ENCODE data around the gene FCGR1A.
"Not testable (repeated sequence)": the region's sequence is repeated elsewhere in the genome, so short reads cannot be mapped to it uniquely, and the experiment has no call there.

FCGR1A gene

GRCh38 chr1:149775510-149776147 is 6.9 kb upstream of the FCGR1A start:
- not testable (repeated sequence) for DNase-seq (ENCODE audit: extremely low read depth, low read depth)

GRCh38 chr1:149777084-149777483 is 5.4 kb upstream of the FCGR1A start:
- DNase-seq (ENCODE audit: extremely low read depth, low read depth) = not testable (repeated sequence)

- not testable (repeated sequence) for DNase-seq (ENCODE audit: extremely low read depth, low read depth)
Observed at GRCh38 chr1:149778313-149778712, 4.2 kb upstream of the FCGR1A start.

GRCh38 chr1:149781413-149781984 is 995 bp upstream of the FCGR1A start:
- not testable (repeated sequence) for DNase-seq (ENCODE audit: extremely low read depth, low read depth)

GRCh38 chr1:149783289-149783688 is 795 bp downstream of the FCGR1A start:
- DNase-seq (ENCODE audit: extremely low read depth, low read depth) = not testable (repeated sequence)

- not testable (repeated sequence) for DNase-seq (ENCODE audit: extremely low read depth, low read depth)
Observed at GRCh38 chr1:149783868-149784267, 1.4 kb downstream of the FCGR1A start.

- DNase-seq (ENCODE audit: extremely low read depth, low read depth) = not testable (repeated sequence)
Observed at GRCh38 chr1:149787688-149788451, 5.4 kb downstream of the FCGR1A start.

- not testable (repeated sequence) for DNase-seq (ENCODE audit: extremely low read depth, low read depth)
- TF ChIP-seq CTCF (IDR thresholded peaks at IDR 0.05; ENCODE audit: low read depth, low read length) = peak; percentile 24
Observed at GRCh38 chr1:149792502-149792901, 10.0 kb downstream of the FCGR1A start.

- peak; percentile 28 for TF ChIP-seq CTCF (IDR thresholded peaks at IDR 0.05; ENCODE audit: low read depth, low read length)
- DNase-seq (ENCODE audit: extremely low read depth, low read depth) = not testable (repeated sequence)
Observed at GRCh38 chr1:149792912-149793515, 10.5 kb downstream of the FCGR1A start.

- not testable (repeated sequence) for DNase-seq (ENCODE audit: extremely low read depth, low read depth)
Observed at GRCh38 chr1:149793885-149794284, 11.4 kb downstream of the FCGR1A start.

- not testable (repeated sequence) for DNase-seq (ENCODE audit: extremely low read depth, low read depth)
Observed at GRCh38 chr1:149801628-149802027, 19.1 kb downstream of the FCGR1A start.

GRCh38 chr1:149804417-149805080 is 22.1 kb downstream of the FCGR1A start:
- not testable (repeated sequence) for DNase-seq (ENCODE audit: extremely low read depth, low read depth)

- not testable (repeated sequence) for DNase-seq (ENCODE audit: extremely low read depth, low read depth)
Observed at GRCh38 chr1:149810697-149811405, 28.4 kb downstream of the FCGR1A start.

- not testable (repeated sequence) for DNase-seq (ENCODE audit: extremely low read depth, low read depth)
Observed at GRCh38 chr1:149811514-149811889, 29.0 kb downstream of the FCGR1A start.

GRCh38 chr1:149811890-149812829 is 29.7 kb downstream of the FCGR1A start:
- DNase-seq (ENCODE audit: extremely low read depth, low read depth) = peak; percentile 75
